Calu3 (cell line): Measurements from ENCODE around the gene HMMR. TPM values are rescaled to one million over a fixed set of nuclear protein-coding genes. Genes with fewer than 3 reads are reported as not detected.
"Not testable (repeated sequence)": the region's sequence is repeated elsewhere in the genome, so short reads cannot be mapped to it uniquely, and the experiment has no call there.

Experiments
- BruUV-seq: library from RNA; stranded (reverse); fragments of 400-500 nt; replicated peaks from 2 replicates; lab custom pipeline; 2021; lab: Mats Ljungman, UMichigan
- CTCF ChIA-PET: fragments of 300-600 bp; sonication (Branson Sonifier 250); formaldehyde crosslinking; loops from one replicate; lab custom pipeline; 2022; ENCODE audit warnings: antibody characterized with exemption; lab: Charles Lee
- DNase-seq: peaks from one replicate; pipeline ENCODE4 v3.0.0; 2022
- H3K27ac Mint-ChIP-seq: one replicate; pipeline ENCODE4 v1.8.0; 2022; ENCODE audit warnings: mixed read lengths; ENCODE audit not compliant: unreplicated experiment
- H3K27me3 Mint-ChIP-seq: one replicate; pipeline ENCODE4 v1.8.0; 2022; ENCODE audit warnings: mixed read lengths; ENCODE audit not compliant: unreplicated experiment
- H3K36me3 Mint-ChIP-seq: one replicate; pipeline ENCODE4 v1.8.0; 2022; ENCODE audit warnings: mild to moderate bottlenecking, moderate library complexity, mixed read lengths; ENCODE audit not compliant: insufficient read depth, unreplicated experiment
- H3K4me1 Mint-ChIP-seq: one replicate; pipeline ENCODE4 v1.8.0; 2022; ENCODE audit warnings: mild to moderate bottlenecking, low read depth, mixed read lengths; ENCODE audit not compliant: unreplicated experiment
- H3K4me3 Mint-ChIP-seq: one replicate; pipeline ENCODE4 v1.8.0; 2022; ENCODE audit warnings: mild to moderate bottlenecking, low read depth, moderate library complexity, mixed read lengths; ENCODE audit not compliant: unreplicated experiment
- H3K9me3 Mint-ChIP-seq: one replicate; pipeline ENCODE4 v1.8.0; 2022; ENCODE audit warnings: low read depth, mixed read lengths; ENCODE audit not compliant: unreplicated experiment
- CTCF ChIP-seq: fragments of 200-600 bp; IDR thresholded peaks from one replicate; pipeline ENCODE4 v1.8.0; 2022; ENCODE audit warnings: antibody characterized with exemption; ENCODE audit not compliant: unreplicated experiment
- intact Hi-C: fragments of 100-400 bp; cut with micrococcal nuclease; formaldehyde crosslinking; loops from one replicate; pipeline ENCODE4 v1.10.0; 2022; ENCODE audit not compliant: unreplicated experiment
- total RNA-seq: library from RNA; stranded (reverse); gene quantifications from 2 replicates; pipeline ENCODE4 v1.2.3, GENCODE V29; 2022

Gene HMMR
- total RNA-seq, 1 experiment from 2014 or later: 54.3 TPM

- intact Hi-C loops: no loop called here
- no peak for TF ChIP-seq CTCF
Observed at GRCh38 chr5:163535290-163535689, 74.9 kb downstream of the HMMR start.

GRCh38 chr5:163536442-163536841 lies 76.0 kb downstream of the HMMR start:
- H3K9me3 Mint-ChIP-seq, H3K4me3 Mint-ChIP-seq, BruUV-seq, H3K36me3 Mint-ChIP-seq, CTCF ChIA-PET, DNase-seq, H3K27me3 Mint-ChIP-seq, H3K4me1 Mint-ChIP-seq, H3K27ac Mint-ChIP-seq, intact Hi-C loops: not testable (repeated sequence)

More at GRCh38 chr5:163535290-163535689, 74.9 kb downstream of the HMMR start:
- Mint-ChIP-seq H3K4me1 (no peaks in the 10 kb centered on the region), H3K36me3 (no peaks in the 10 kb centered on the region), H3K9me3 (no peaks in the 10 kb centered on the region), H3K4me3 (no peak overlapping the region), H3K27ac (no peak overlapping the region), H3K27me3 (no peaks in the 10 kb centered on the region)
- no peak for DNase-seq
- CTCF ChIA-PET: no interaction called here
- BruUV-seq: no TSS peak

GRCh38 chr5:163540696-163541095 lies 80.3 kb downstream of the HMMR start:
- DNase-seq: no peak
- intact Hi-C loops: no loop called here
- no peak overlapping the region for H3K4me3 Mint-ChIP-seq
- no peaks in the 10 kb centered on the region for H3K27me3 Mint-ChIP-seq
- TF ChIP-seq CTCF: no peak
- no peaks in the 10 kb centered on the region for H3K9me3 Mint-ChIP-seq
- no peaks in the 10 kb centered on the region for H3K36me3 Mint-ChIP-seq
- no peak overlapping the region for H3K27ac Mint-ChIP-seq
- no TSS peak for BruUV-seq
- no peaks in the 10 kb centered on the region for H3K4me1 Mint-ChIP-seq
- CTCF ChIA-PET: no interaction called here

Other genes with a start within 250 kb of the HMMR start
- gene CCNG1, start 23.0 kb upstream of the HMMR start, total RNA-seq: 105 and 109 TPM in 2 replicates
- 36.5 and 44.9 TPM in 2 replicates for gene NUDCD2, start 530 bp upstream of the HMMR start, total RNA-seq
- 81.6 and 85.5 TPM in 2 replicates for gene MAT2B, start 45.0 kb downstream of the HMMR start, total RNA-seq